ENCODE results near the gene MSI2.

GRCh38 chr17:57556977-57557376 is 300.7 kb downstream of the MSI2 start:
- TF ChIP-seq CTCF (conservative IDR thresholded peaks at IDR 0.05; ENCODE audit: low read length), result no peak
- no peak for TF ChIP-seq EZH2phosphoT487 (IDR thresholded peaks at IDR 0.05; ENCODE audit: borderline replicate concordance)
